H1 (cell line): ENCODE results near the gene NIN. TPM values are rescaled to one million over a fixed set of nuclear protein-coding genes. Genes with fewer than 3 reads are reported as not detected.

Experiments
- CHD2 ChIP-seq: IDR thresholded peaks from 2 replicates; pipeline ENCODE4 v1.6.1; 2012; ENCODE audit warnings: low read length, improper control_type of control experiment
- HDAC6 ChIP-seq: IDR thresholded peaks from one replicate; pipeline ENCODE4 v1.7.1; 2012; ENCODE audit warnings: low read depth, mild to moderate bottlenecking, inconsistent platforms, low read length, moderate library complexity
- RAD21 ChIP-seq, 2 experiments: IDR thresholded peaks in 1 of 2; conservative IDR thresholded peaks in 1 of 2; 2 replicates each; pipeline ENCODE4 v1.6.1; 2011; ENCODE audit warnings: low read depth in 2 of 2, low read length in 2 of 2, improper control_type of control experiment in 1 of 2, inconsistent platforms in 1 of 2, mild to moderate bottlenecking in 1 of 2, moderate library complexity in 1 of 2
- TAF7 ChIP-seq: optimal IDR thresholded peaks from 2 replicates; pipeline ENCODE3; 2011; ENCODE audit warnings: low read depth, mild to moderate bottlenecking, inconsistent platforms, low read length, moderate library complexity, borderline replicate concordance
- polyA plus RNA-seq, 7 experiments: library from polyadenylated mRNA; depleted of rRNA in 3 of 7; stranded (reverse) in 5 of 7; unstranded in 2 of 7; fragments of >200 nt in 5 of 7; fragments of 200-250 nt in 2 of 7; gene quantifications; 1 replicate in 5 of 7; 2 replicates in 1 of 7; 4 replicates in 1 of 7; pipeline versions ENCODE4 v1.2.1 to v1.2.3, GENCODE V29; 2011 to 2013; ENCODE audit warnings: missing spikeins in 2 of 7, mixed read lengths in 2 of 7
- total RNA-seq: library from RNA; stranded (reverse); fragmentation: NEBNext Ultra II Directional; extraction: Animal tissue kit (Norgen Biotek cat#: 25700); gene quantifications from 2 replicates; pipeline ENCODE4 v1.2.1, GENCODE V29; 2021

The NIN gene
- total and polyA plus RNA-seq, 2 of the 8 experiments (the other 6 are each of a cell fraction or from before 2014, with no cell fraction given): 3.2 to 21.3 TPM

DNA sequence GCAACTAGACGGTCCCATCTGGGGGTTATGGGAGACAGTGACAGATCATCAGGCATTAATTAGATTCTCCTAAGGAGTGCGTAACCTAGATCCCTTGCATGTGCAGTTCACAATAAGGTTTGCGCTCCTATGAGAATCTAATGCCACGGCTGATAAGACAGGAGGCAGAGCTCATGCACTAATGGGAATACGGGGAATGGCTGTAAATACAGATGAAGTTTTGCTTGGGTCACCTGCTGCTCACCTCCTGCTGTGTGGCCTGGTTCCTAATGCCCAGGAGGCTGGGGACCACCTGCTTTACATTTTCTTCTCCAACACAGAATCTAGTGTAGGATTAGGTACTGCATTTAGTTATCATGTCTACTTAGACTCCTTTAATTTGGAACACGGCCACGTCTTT, 113.2 kb downstream of the NIN start (continued):
- TF ChIP-seq TAF7: no peak
- no peak for TF ChIP-seq CHD2
- TF ChIP-seq HDAC6: no peak
- TF ChIP-seq RAD21 (IDR thresholded peaks at IDR 0.05 in 1 of 2, conservative IDR thresholded peaks at IDR 0.05 in 1 of 2; ENCODE audit: low read depth in 2 of 2, low read length in 2 of 2): no peak
